HEK293T (cell line): ENCODE data around the gene TYMP.

Source experiments
- CTCF ChIA-PET: fragments of 350-600 bp; formaldehyde crosslinking; extraction: SDS; loops from one replicate; lab custom pipeline; 2021; ENCODE audit warnings: antibody characterized with exemption, inconsistent platforms; lab: Yijun Ruan, JAX
- POLR2A ChIA-PET: fragments of 350-600 bp; formaldehyde crosslinking; extraction: SDS; loops from one replicate; lab custom pipeline; 2020; ENCODE audit warnings: antibody characterized with exemption, inconsistent platforms; lab: Yijun Ruan, JAX
- DNase-seq: peaks from one replicate; pipeline ENCODE4 v3.0.0; 2012; ENCODE audit warnings: mixed read lengths; ENCODE audit errors: extremely low spot score
- ARNT ChIP-seq: fragments of 450-650 bp; IDR thresholded peaks from 2 replicates; pipeline ENCODE4 v1.6.1; 2017; ENCODE audit warnings: mild to moderate bottlenecking
- BHLHE40 ChIP-seq: fragments of 450-650 bp; IDR thresholded peaks from 2 replicates; pipeline ENCODE4 v1.6.1; 2016; ENCODE audit warnings: mild to moderate bottlenecking, moderate library complexity, borderline replicate concordance
- CTBP1 ChIP-seq: fragments of 450-650 bp; IDR thresholded peaks from 2 replicates; pipeline ENCODE4 v1.6.1; 2016; ENCODE audit warnings: borderline replicate concordance
- ELF4 ChIP-seq: fragments of 450-650 bp; IDR thresholded peaks from 2 replicates; pipeline ENCODE4 v1.6.1; 2017; ENCODE audit warnings: antibody characterized with exemption
- FOXA1 ChIP-seq: fragments of 450-650 bp; IDR thresholded peaks from 2 replicates; pipeline ENCODE4 v1.6.1; 2016; ENCODE audit warnings: mild to moderate bottlenecking
- FOXK2 ChIP-seq: fragments of 450-650 bp; IDR thresholded peaks from 2 replicates; pipeline ENCODE4 v1.6.1; 2016; ENCODE audit warnings: mild to moderate bottlenecking
- FOXM1 ChIP-seq: fragments of 450-650 bp; IDR thresholded peaks from 2 replicates; pipeline ENCODE4 v1.6.1; 2017; ENCODE audit warnings: mild to moderate bottlenecking, borderline replicate concordance
- HDGF ChIP-seq: fragments of 450-650 bp; IDR thresholded peaks from 2 replicates; pipeline ENCODE4 v1.6.1; 2017; ENCODE audit warnings: antibody characterized with exemption, borderline replicate concordance
- L3MBTL2 ChIP-seq: fragments of 450-650 bp; conservative IDR thresholded peaks from 2 replicates; pipeline ENCODE4 v1.6.1; 2016; ENCODE audit warnings: mild to moderate bottlenecking
- LEF1 ChIP-seq: fragments of 450-650 bp; IDR thresholded peaks from 2 replicates; pipeline ENCODE4 v1.6.1; 2017; ENCODE audit warnings: mild to moderate bottlenecking, borderline replicate concordance
- NFRKB ChIP-seq: fragments of 450-650 bp; IDR thresholded peaks from 2 replicates; pipeline ENCODE4 v1.6.1; 2016; ENCODE audit warnings: mild to moderate bottlenecking, moderate library complexity
- SP1 ChIP-seq: fragments of 450-650 bp; IDR thresholded peaks from 2 replicates; pipeline ENCODE4 v1.6.1; 2017
- SUZ12 ChIP-seq: fragments of 450-650 bp; IDR thresholded peaks from 2 replicates; pipeline ENCODE4 v1.6.1; 2016; ENCODE audit warnings: mild to moderate bottlenecking
- TARDBP ChIP-seq: fragments of 450-650 bp; IDR thresholded peaks from 2 replicates; pipeline ENCODE4 v1.6.1; 2016
- ZNF384 ChIP-seq: fragments of 450-650 bp; IDR thresholded peaks from 2 replicates; pipeline ENCODE4 v1.6.1; 2016
- TF ChIP-seq, protein P1 (sequence below): fragments of 450-650 bp; IDR thresholded peaks from 2 replicates; pipeline ENCODE4 v1.6.1; 2016

The TYMP gene

DNA sequence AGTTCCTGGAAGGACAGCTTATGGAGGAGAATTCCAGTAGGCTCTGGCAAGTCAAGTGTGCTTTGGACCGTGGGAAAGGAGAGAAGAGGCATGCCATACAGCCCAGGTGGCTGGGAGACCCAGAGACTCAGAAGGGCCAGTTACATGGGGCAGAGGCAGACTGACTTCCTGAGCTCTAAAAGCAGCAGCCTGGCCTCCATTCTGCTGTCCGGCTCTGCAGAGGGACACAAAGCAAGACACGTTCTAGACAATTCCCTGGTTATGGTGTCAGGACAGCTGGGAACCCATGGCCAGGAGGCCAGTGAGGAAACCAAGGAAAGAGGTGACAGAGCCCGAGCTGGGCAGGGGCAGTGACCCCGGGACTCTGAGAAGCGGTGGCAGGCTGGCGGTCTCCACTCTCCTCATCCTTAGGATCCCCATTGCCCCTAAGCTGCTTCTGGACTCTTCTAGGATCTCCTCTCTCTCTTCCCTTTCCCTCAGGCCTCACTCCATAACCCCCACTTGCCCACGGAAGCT, 45.7 kb upstream of the TYMP start:
- ChIA-PET CTCF (interaction anchor here (0.8 to 1.3 kb wide), 3 partner anchors 13 to 124 kb away, joined by 4 to 8 read pairs (median 5); partner anchors contain the start of gene SYCE3), POLR2A (interaction anchor here (0.7 to 2.0 kb wide), 7 partner anchors 8 to 101 kb away, joined by 3 to 14 read pairs (median 4); partner anchors contain the start of genes SCO2 and SYCE3)
- no peak for TF ChIP-seq BHLHE40
- TF ChIP-seq TARDBP = no peak
- TF ChIP-seq ZNF384 = no peak
- no peak for TF ChIP-seq LEF1
- TF ChIP-seq FOXK2 = no peak
- no peak for TF ChIP-seq SP1
- TF ChIP-seq ARNT = no peak
- TF ChIP-seq SUZ12 = no peak
- TF ChIP-seq L3MBTL2 = no peak
- no peak for TF ChIP-seq HDGF
- TF ChIP-seq, protein P1, sequence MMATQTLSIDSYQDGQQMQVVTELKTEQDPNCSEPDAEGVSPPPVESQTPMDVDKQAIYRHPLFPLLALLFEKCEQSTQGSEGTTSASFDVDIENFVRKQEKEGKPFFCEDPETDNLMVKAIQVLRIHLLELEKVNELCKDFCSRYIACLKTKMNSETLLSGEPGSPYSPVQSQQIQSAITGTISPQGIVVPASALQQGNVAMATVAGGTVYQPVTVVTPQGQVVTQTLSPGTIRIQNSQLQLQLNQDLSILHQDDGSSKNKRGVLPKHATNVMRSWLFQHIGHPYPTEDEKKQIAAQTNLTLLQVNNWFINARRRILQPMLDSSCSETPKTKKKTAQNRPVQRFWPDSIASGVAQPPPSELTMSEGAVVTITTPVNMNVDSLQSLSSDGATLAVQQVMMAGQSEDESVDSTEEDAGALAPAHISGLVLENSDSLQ = no peak
- no peak for TF ChIP-seq ELF4

DNA sequence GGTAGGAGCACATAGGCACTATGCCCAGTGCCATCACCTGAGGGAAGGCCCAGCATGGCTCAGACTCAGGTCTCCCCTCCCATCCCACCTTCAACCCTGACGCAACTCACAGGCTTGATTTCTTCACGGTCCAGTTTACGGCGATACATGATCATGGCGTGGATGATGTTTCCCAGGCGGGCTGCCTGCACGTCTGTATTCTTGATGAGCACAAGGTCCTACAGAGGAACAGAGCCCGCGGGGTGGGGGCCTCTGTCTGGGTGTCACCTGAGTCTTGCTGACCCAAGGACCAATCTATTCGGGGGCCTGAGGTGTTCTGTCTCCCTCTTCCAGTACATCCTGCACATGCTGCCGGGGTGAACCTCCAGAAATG, 44.6 kb upstream of the TYMP start:
- ChIA-PET CTCF (interaction anchor here (1.3 kb wide), 1 partner anchor 125 kb away, joined by 4 read pairs; no protein-coding TSS in a partner anchor), POLR2A (interaction anchor here (1.0 to 2.0 kb wide), 2 partner anchors 9 kb away, joined by 4 to 11 read pairs; no protein-coding TSS in a partner anchor)
- TF ChIP-seq LEF1 (no peak), FOXK2 (no peak), SP1 (no peak), NFRKB (no peak), L3MBTL2 (no peak), SUZ12 (no peak)
- no peak for DNase-seq

More for the DNA sequence above, 45.7 kb upstream of the TYMP start:
- no peak for DNase-seq

DNA sequence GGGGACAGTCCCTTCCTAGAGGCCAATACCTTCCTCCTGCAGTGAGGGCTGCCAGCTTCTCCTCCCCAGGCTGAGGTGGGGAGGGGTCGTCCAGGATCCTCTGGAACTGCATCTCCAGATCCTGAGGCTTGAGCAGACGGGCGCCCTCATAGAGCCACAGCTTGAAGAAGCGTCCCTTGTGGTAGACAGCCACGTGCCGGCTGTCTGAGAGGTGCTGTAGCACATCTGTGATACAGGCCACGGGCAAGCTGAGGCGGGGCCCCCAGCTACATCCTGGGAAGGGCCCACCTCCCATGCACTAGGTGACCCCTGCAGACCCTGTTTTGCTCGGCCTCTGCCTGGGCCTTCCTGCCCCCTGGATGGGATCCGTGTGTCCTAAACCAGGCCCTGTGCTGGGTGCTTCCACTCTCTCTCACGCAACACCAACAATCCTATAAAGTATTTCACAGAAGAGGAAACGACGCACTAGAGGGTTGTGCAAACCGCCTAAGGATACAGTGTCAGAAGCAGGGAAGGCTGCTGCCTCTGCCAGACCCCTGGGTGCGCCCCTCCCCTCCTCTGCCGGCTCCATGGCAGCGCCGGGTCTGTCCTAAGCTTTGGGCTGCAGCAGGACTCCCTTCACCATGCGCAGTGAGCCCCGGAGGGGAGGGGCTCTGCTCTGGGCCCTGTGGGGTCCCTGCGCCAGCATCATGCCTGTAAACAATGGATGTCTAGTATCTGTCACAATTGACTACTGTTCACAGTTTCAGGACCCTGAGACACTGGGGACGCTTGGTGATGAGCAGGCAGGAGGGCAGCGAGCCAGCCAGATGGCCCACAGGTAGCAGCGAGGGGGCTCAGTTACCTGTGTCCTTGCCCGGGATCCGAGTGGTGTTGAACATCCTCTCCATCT, 43.9 kb upstream of the TYMP start:
- no peak for DNase-seq
- ChIA-PET POLR2A (interaction anchor here (0.8 to 2.7 kb wide), 3 partner anchors 8 to 11 kb away, joined by 3 to 15 read pairs (median 12); partner anchors contain the start of genes CHKB and SYCE3), CTCF (interaction anchor here (1.3 kb wide), 1 partner anchor 11 kb away, joined by 3 read pairs; the partner anchor contains the start of gene SYCE3)
- TF ChIP-seq SUZ12 (no peak), ELF4 (no peak), ZNF384 (no peak), HDGF (no peak), NFRKB (no peak), TARDBP (no peak), CTBP1 (no peak), FOXK2 (no peak), LEF1 (no peak), FOXM1 (no peak), L3MBTL2 (no peak), SP1 (no peak), ARNT (no peak), FOXA1 (no peak), BHLHE40 (no peak)
- TF ChIP-seq, protein P1 = no peak

DNA sequence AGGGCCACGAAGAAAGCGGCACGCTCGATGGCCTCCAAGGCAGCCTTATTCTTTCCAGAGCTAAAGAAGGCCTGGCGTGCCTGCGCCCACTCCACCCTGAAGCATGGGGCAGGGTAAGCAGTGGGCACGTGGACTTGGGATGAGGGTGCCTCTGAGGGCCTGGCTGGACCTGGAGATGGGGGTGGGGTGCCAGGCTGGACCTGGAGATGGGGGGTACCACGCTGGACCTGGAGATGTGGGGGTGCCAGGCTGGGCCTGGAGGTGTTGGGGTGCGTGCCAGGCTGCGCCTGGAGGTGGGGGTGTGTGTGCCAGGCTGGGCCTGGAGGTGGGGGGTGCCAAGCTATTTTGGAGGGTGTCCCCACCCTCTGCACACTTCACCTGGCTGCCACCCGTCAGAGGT, 43.2 kb upstream of the TYMP start:
- no peak for DNase-seq
- no peak for TF ChIP-seq ELF4
- TF ChIP-seq L3MBTL2 = no peak
- TF ChIP-seq LEF1 = no peak
- TF ChIP-seq, protein P1 = no peak
- no peak for TF ChIP-seq FOXK2
- no peak for TF ChIP-seq CTBP1
- no peak for TF ChIP-seq TARDBP
- no peak for TF ChIP-seq HDGF
- TF ChIP-seq FOXM1 = no peak
- CTCF ChIA-PET = interaction anchor here (1.3 kb wide), 1 partner anchor 10 kb away, joined by 3 read pairs; the partner anchor contains the start of gene SYCE3
- POLR2A ChIA-PET = interaction anchor here (0.8 to 2.7 kb wide), 4 partner anchors 8 to 60 kb away, joined by 3 to 15 read pairs (median 8); partner anchors contain the start of genes CHKB and SYCE3

DNA sequence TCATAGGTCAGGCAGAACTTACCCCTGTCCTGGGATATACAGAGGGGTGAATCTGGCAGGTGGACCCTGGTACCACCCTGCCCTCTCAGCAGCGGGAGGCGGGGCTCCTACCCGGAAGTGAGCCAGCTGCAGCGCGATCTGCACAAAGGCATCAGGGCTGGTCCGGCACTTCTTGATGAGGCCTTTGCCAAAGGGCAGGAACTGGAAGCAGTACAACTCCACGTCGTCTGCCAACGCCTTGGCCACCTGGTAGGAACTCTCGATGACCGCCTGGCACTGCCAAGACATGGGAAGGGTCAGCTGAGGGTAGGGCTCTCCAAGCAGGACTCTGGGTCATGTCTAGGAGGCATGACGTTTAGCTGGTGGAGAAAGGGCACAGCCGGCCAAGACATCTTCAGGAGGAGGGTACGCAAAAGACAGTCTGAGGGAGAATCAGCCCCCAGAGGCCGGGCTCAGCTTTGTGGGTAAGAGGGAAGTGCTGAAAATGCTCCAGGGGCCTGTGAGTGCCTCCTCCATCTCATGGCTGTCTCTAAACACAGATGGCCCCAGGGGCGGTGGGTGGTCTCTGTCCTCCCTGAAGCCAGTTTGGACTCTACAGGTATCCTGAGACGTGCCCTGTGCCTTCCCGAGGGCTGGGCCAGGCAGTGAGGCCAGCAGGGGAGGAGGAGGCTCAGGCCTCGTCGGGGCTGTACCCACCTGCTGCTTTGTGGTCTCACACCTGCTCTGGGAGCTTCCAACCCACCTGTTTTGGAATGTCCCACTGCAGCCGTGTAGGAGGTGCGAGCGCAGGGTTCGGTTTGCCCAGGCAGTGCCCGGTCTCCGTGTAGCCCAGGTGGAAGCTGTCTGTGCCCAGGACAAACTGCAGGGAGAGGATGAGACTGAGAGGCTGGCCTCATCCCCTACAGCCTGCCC, 41.7 kb upstream of the TYMP start:
- TF ChIP-seq FOXA1 (no peak), FOXK2 (no peak), BHLHE40 (no peak)
- ChIA-PET CTCF (interaction anchor here (0.9 to 1.0 kb wide), 2 partner anchors 46 to 49 kb away, joined by 3 read pairs; no protein-coding TSS in a partner anchor), POLR2A (interaction anchor here (1.0 to 2.7 kb wide), 4 partner anchors 8 to 62 kb away, joined by 3 to 15 read pairs (median 8); partner anchors contain the start of genes CHKB, SCO2 and SYCE3)
- no peak for DNase-seq
